HG02763 (cell line): ENCODE data around the gene CREB3L2.
A peak's percentile ranks its signal among the peaks of the same experiment; 100 is the strongest.
"Not testable (repeated sequence)": the region's sequence is repeated elsewhere in the genome, so short reads cannot be mapped to it uniquely, and the experiment has no call there.

Experiments used
- ATAC-seq: cut with Tn5 transposase; IDR thresholded peaks from one replicate; pipeline ENCODE4 v1.9.1; 2021; ENCODE audit warnings: mild to moderate bottlenecking, moderate library complexity; ENCODE audit not compliant: unreplicated experiment

The CREB3L2 gene

DNA sequence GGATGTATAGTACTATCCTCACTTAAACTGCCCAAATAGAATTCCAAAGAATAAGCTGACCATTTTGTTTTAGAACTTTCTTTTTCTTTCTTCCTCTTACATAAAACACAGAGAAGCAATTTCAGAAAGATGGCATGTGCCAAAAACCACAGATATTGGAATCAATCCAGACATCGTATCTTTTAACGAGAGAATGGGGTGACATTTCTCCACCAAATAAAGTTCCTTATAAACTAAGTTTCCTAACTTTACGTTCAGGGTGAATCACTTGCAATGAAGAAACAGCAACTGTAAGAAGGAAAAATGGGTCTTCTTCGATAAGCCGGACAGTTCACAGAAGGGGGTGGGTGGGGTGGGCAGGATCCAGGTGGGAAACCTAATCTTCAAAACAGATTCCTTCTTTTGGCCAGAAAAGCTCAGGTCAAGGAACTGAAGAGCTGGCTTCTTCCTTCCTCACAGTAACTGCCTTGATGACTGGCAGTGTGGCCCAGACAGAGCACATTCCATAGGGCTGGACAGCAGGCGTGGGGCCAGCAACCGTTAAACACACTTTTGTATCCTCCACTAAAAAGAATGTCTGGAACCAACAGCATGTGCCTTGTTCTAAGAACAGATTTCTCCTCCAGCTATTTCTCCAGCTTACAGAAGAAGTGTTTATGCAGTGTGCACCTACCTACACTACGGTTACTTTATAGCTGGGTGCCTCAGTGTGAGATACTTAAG, 31.5 kb downstream of the CREB3L2 start:
- no peak for ATAC-seq

DNA sequence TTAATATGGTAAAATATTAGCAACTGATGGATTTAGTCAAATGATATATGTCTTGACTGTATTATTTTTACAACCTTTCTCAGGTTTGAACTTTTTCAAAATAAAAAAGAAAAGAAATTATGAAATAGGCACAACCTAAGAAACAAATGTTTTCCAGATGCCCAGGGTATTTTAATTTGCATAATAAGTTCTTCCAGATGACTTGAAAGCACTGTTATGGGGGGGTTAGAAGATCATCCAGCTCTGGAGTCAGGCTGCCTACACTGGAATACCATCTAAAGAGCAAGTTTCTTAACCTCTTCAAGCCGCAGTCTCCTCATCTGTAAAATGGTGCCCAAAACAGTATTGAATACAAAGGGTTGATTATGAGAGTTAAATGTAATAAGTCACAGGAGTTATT, 32.1 kb downstream of the CREB3L2 start:
- no peak for ATAC-seq

DNA sequence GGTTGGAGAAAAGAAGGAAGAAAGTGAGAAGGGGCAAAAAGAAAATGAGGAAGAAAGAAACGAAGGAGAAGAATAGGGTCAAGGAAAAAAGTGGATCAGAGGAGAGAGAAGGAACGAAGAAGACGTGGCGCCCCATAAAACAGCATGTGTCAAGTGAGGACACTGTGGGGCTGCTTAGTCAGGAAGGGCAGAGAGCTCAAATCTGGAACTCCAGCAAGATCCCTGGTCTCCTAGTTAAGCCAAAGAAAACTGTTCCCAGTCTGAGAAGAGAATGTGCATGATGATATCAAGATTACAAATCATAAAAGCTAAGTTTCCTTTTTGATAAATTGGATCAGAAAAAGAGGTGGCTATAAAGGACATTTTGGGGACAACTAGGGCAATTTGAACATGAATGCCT, 33.0 kb downstream of the CREB3L2 start:
- no peak for ATAC-seq

DNA sequence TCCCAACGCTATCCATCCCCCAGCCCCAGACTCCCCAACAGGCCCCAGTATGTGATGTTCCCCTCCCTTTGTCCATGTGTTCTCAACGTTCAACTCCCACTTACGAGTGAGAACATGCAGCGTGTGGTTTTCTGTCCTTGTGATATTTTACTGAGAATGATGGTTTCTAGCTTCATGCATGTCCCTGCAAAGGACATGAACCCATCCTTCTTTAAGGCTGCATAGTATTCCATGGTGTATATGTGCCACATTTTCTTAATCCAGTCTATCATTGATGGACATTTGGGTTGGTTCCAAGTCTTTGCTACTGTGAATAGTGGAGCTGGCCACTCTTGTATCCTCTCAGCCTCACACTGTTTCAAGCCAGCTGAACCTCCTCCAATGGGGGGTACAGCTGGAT, 33.5 kb downstream of the CREB3L2 start:
- not testable (repeated sequence) for ATAC-seq

DNA sequence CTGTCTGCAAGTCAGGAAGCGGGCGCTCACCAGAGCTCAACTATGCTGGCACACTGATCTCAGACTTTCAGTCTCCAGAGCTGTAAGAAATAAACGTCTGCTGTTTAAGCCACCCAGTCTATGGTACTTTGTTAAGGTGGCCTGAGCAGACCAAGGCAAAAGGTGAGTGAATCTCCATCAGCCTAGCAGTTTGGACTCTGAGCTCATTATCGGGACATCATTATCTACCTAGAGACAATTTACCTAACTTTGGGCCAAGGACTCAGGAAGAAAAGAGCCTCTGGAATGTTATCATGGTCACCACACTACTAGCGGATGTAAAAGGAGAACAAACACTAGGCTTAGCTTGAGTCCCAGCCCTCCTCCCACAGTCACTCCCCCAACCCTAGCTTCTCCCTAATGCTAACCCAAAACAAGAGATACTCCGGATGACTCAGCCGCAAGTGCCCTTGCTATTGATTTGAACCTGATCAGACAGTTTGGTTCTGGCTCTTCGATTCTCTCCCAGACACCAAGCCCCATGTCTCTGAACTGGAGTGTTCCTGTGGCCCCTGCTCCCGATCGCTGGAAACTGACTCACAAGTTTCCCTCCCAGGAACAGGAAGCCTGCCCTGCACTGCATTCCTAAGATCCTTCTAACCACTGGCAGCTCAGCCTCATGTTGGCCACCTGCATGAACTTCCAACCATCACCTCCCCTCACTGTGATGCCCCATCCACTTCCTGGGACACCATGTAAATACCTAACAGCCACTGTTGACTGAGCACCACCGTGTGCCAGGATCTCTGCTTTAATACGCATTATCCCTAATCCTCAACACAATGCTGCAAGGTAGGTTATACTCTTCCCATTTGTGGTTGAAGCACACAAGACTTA, 34.5 kb downstream of the CREB3L2 start:
- ATAC-seq, result no peak

DNA sequence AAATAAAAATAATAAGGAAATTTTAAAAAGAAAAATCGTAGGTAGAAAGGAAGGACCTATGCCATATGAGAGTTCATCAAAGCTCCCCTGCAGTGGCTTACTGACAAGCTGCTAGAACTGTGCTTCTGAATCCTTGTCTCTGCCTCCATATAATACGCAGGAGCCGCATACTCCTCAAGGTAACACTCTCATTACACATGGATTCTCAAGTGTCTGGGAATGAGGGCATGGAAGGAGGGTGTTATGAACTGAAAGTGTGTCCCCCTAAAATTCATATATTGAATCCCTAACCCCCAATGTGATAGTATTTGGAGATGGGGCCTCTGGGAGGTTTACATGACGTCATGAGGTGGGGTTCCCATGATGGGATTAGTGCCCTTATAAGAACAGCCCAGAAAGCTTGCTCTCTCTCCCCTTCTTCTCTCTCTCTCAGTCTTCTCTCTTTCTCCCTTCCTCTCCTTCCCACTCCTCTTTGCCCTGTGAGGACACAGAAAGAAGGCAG, 35.2 kb downstream of the CREB3L2 start:
- no peak for ATAC-seq

DNA sequence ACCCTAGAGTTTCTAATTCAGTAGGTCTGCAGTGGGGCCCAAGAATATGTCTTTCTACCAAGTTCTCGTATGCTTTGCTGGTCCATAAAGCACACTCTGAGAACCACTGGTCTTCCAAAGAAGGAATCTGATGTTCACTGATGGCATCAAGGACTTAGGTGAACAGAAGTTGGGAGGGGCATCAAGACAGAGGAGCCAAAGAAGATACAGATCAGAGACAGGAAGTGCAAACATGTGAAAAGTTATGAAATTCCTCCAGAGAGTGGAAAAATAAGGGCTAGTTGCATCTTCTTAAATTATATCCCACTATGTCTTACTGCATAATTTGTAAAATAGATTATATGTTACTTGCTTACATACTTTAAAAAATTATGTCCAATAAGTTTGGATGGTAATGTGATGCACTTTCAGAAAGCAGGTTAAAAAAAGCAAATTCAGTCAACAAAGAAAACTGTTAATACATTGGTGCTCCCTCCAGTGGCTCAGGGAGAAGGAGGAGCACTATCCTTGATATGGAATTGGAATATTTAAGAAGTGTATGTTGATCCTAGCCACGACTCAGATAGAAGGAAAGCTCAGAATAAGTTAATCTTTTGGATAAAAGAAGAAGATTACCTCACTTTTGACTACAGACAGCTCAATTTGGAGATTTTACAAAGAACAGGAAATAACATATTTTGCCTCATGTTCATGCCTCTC, 35.8 kb downstream of the CREB3L2 start:
- ATAC-seq, result no peak

DNA sequence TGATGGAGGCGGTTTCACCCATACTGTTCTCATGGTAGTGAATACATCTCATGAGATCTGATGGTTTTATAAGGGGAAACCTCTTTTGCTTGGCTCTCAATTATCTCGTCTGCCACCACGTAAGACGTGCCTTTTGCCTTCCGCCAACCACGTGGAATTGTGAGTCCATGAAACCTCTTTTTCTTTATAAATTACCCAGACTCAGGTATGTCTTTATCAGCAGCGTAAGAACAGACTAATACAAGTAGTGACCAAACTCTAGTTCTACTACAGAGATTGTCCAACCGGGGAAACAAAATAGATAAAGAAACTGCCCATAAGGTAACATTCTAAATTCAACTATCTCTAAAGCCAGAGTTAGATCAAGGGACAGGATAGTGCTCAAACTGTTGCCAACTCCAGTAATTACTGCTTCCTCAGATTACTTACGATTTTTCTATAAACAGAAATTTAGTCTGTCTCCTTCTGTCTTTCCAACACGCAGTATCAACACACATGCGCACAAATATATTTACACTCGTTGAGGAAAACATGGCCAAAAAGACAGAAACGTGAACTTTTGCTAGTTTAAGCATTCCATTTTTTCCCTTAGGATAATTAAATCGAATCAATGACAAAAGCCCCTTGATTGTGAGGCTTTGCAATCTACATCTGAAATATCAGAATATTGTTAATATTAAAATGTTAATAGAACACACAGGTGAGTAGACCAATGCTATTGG, 36.9 kb downstream of the CREB3L2 start:
- no peak for ATAC-seq

DNA sequence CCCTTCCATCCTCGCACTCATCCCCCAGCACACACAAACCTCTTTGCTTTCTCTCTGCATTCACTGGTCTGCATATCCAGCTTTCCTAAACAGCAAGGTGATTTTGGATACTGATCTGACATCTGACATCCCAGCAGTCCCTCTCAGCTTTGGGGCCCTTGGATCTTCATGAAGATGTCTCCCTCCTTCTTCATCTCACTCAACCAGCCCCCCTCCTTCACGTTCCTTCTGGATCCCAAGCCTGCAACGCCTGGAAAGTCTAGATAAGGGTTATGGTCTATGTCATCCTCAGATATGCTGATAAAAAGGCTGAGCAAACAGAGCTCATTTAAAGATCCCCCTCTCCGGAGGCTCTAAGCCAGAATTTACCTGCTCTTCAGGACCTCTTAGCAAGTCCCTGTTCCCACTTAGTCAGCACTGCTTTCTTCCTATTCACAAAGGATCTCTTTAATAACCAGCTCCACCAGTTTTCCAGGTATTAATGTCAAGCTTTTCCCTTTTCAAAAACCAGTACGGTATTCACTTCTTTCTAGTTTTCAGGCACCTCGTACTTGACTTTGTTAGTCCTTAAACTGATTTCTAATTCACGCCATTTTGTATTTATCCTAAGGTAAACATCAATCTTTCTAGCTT, 38.9 kb downstream of the CREB3L2 start:
- ATAC-seq, result no peak

DNA sequence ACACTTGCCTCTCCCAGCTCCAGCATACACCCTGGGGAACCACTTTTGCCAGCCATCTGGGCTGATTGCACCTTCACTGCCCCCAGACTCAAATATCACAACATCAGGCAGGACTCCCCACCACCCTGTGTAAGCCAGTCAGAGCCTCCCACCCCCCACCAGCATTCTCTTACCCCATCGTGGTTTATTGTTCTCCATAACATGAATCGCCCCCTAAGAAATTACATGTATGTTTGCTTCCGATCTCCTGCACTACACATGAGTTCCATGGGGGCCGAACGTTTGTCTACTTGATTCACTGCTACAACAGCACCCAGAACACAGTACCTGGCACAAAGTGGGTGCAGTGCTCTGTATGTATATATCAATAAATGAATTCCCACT, 39.4 kb downstream of the CREB3L2 start:
- ATAC-seq, result no peak

DNA sequence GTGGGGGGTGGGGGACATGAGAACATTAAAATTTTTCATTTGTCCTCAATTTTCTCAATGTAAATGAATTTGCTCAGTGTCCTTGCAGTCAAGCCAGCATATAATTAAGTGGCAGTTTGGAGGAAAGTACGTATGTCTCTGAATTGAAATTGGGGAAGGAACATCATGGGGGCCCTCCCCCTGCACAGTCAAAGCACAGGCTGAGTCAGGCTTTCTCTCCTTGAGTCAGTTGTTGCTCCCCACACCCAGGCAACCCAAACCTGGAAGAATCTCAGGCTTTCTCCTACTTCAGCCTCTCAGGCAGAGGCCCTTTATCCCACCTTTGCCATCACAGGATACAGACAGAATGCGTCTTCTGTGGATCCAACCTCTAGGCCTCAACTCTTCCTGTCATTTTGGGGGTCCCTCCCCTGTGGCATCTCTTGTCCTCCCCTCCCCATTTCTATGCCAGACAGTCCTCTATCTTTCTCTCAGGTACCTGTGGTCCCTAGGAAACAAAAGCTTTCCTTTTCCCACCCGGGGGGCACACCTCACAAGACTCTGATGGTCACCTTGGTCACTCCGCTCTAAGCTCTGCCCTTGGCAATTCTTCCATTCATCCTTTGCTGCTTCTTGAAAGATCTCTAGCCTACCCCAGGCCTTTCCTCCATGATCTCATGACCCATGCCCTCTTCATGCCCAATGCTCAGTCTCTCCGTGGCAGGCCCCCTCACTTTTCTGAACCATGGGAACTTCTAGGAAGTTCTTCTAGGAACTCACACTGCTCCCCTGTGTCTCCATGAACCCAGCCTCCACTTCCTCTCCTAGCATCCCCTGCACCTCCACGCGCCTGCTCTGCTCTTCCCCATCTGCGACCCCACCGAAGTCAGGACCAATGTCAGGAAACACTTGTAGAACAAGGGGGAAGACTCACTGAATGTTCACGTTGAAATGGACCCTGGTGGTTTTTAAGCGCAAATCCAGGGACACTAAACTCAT, 40.4 kb downstream of the CREB3L2 start:
- peak; percentile 55 for ATAC-seq

DNA sequence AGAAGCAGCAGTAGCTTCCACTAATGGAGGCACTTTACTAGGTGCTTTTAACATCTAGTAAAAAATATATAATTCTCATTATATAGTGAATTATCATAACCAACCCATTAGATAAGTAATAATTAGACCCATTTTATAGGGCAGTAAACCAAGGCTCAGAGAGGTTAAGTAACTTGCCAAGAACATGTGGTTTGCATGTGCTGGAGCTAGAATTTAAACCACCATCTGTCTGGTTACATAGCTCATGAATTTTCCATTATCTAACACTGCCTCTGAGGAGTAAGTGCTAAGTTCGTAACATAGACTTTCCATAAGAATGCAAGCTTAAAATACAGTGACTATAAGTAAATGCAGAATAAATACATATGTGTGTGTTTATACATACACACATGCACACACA, 41.9 kb downstream of the CREB3L2 start:
- no peak for ATAC-seq

DNA sequence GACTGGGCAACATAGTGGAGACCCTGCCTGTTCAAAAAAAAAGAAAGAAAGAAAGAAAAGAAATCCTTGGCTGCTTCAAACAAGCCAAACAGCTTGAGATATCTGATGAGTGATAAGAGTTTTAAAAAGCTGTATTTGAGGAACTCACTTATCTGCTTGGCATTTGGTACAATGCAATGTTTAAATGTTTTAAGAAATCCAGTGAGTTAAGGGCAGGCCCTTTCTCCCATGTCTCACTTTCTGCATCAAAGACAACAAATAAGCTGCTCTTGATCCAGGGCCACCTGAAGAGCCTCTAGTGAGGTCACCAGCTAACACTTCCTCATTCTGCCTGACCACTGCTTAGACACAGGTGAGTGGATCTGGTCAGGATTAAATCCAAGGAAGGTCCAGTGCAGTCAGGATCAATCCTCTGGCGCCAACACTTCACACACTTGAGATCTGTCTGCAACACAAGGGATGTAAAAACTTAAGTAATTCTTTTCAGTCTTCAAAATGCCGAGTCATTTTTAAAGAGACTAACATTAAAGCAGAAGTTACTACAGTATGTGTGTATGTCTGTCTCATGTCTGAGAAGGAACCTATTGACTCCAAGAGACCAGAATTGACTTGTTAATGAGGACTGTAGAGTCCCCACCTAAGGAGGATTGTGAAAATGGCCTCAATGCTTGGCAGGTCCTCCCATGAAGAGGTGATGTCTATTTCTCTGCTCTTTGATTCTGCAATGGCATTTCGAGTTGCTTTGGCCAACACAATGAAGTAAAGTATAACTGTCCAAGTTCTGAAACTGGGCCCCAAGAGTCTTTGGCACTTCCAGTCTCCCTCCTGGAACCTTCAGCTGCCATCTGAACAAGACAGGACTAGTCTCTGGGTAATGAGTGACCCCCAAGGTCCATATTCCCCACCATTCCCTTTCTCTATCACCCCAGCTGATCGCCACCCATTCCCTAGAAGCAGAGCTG, 43.1 kb downstream of the CREB3L2 start:
- no peak for ATAC-seq

DNA sequence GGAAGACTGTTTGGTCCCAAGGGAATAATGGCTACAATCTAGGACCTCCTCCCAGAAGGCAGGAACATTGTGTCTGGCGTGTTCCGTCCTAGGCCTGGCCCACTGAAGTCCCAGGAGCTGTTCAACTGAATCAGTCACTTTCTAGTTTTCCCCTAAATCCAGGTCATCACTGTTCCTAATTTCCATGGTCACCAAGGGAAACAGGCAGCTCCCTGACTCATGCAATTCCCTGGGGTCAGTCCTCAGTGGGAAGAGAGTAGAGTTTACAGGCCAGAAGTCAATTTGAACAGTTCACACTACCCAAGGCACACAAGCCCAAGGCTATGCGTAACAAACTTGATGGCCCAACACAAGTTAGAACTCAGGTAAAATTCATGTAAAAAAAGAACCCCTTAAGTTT, 44.0 kb downstream of the CREB3L2 start:
- no peak for ATAC-seq

DNA sequence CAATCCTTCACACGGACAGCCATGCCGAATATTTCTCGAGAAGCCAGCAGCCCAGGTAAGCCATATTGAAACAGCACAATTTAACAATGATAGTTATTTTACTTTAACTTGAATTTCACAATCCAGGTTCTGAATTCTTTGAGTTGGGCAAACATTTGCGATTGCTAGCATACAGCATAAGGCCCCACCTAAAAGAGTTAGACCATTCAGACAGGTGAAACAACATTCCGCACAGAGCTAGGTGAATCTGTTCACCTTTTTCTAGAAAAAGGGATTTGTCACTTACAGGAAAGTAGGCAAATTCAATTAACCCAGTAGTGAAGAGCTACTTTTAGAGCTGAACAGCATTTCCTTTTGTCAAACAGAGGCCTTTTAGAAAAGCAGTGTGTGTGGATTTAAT, 45.3 kb downstream of the CREB3L2 start:
- ATAC-seq, result no peak

DNA sequence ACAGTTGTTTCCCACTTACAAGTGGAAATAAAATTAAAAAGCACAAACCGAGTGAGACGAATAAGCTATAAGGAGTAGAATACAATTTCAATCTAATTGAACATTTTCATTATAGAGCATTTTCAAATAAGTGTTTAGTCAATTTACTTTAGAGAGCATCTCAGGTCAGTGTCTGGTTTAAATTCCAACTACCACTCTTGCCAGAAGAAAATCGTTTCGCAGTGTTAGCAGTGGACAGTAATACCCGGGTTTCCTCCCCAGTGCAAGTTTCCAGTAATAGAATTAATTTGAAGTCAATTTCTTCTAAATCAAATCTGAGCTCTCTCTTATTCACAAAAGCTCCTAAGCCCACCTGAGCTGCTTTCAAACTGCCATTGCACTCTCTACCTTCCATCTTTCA, 45.7 kb downstream of the CREB3L2 start:
- no peak for ATAC-seq

DNA sequence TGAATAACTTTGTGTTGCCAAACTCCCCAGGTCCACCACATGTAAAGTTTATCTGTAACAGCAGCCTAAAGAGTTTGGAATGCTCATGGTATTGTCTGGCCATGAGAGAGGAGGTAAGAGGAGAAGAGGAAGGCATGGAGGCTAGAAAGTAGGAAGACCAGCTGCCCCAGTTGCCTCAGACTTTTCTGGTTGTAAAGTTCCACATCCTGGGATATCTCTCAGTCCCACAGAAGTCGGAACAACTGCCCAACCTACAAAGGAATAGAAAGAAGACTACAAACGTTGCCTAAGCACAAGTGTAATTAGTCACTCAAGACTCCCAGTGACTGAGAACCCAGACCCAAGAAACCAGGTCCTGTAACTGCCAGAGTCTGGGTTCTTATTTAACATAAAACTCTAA, 47.3 kb downstream of the CREB3L2 start:
- ATAC-seq, result no peak
